Measurements from ENCODE around the gene CIB2.

- no peak for TF ChIP-seq CTCF (IDR thresholded peaks at IDR 0.05)
- no peak for TF ChIP-seq EZH2 (IDR thresholded peaks at IDR 0.05; ENCODE audit: borderline replicate concordance, insufficient read depth, low read depth, low read length, poor library complexity, severe bottlenecking)
These were observed 2.6 kb upstream of the CIB2 start for GRCh38 chr15:78133801-78134200.
